Occipital lobe (tissue), 3 donors: ENCODE measurements around the gene COPZ2. TPM values are rescaled to one million over a fixed set of nuclear protein-coding genes. Genes with fewer than 3 reads are reported as not detected.

Experiments
- DNase-seq: peaks from one replicate; lab custom pipeline; 2025; lab: John Stamatoyannopoulos, UW
- small RNA-seq: library from RNA; depleted of rRNA; stranded (forward); fragments of <200 nt; gene quantifications from one replicate; pipeline ENCODE3, GENCODE V24; 2014
- total RNA-seq: library from RNA; depleted of rRNA; stranded (reverse); fragments of >200 nt; gene quantifications from one replicate; pipeline ENCODE4 v1.2.3, GENCODE V29; 2014

COPZ2 gene
- total RNA-seq, 1 donor from 2014 or later: 1.7 TPM

DNA sequence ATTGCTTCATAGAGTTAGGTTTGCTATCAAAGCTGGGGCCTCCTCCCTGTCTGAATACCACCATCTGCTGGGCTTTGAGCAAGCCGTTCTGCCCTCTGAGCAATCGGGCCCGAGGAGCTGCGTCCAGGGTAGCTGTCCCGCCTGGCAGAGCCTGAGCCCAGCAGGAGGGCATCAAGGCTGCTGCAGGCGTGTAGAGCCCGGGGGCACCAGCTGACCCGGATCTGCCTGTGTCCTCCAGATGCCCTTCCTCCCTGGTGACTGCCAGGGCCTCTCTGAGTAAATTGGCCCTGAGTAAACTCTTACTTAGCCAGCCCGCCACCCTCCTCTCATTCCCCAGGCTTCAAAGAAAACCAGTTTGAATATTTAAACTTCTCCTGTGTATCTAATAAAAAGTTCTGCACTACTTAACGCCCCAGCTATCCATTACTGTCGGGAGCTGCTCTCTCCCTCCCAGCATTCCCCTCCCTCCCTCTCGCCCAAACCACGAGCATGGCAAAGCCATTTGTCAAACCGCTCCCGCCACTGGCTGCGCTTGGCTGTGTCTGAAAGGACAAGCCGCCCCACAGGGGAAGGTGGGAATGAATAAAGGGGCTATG, 50.3 kb downstream of the COPZ2 start:
- no peak for DNase-seq

GRCh38 chr17:47986520-47986919, 51.1 kb downstream of the COPZ2 start:
- no peak for DNase-seq

- DNase-seq: no peak
These were observed 53.9 kb downstream of the COPZ2 start for GRCh38 chr17:47983492-47984223.

- no peak for DNase-seq
These were observed 54.8 kb downstream of the COPZ2 start for GRCh38 chr17:47982645-47983390.

DNA sequence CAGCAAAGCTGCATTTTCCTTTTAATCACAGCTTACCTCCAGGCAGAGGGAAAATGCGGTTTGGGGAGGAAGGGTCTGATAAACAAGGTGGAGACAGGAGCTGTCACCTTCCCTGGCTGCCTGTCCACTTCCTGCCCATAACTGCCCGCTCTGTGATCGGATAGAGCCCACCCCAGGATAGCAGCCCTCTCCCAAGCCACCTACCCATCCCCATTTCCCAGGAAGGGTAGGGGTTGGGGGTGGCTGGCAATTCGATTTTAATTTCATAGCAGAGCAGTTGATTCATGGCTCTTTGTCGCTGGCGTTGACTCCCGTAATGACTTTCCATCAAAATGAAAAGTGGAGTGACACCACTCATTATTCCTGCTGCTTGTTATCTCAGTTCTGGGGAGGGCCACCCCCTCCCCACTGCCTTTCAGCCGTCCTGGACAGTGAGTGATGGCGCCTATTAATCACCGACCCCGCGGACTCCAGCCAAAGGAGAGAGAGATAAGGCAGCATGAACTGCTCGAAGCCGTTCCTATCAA, 55.4 kb downstream of the COPZ2 start:
- DNase-seq: no peak

GRCh38 chr17:47981462-47981861, 56.1 kb downstream of the COPZ2 start:
- DNase-seq: no peak

GRCh38 chr17:47980541-47980940, 57.1 kb downstream of the COPZ2 start:
- DNase-seq: no peak

DNA sequence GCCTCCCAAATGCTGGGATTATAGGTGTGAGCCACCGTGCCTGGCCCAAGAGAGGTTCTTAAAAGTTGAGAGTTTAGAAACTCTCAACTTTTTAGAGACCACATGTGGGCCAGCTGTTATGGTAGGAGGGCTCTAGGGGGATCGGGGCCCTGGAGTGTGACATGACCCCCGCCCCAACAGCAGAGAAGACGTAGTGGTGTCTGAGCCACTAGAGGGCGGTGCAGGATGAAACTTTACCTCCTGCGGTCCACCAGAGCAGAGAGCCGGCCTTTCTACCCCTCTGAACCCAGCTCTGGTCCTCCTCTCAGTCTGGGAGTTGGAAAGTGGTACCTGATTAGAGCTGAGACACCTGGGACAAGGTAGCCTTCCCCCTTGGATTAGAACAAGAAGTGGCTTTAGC, 59.3 kb downstream of the COPZ2 start:
- DNase-seq: no peak

Small RNA genes lying within 50 kb of the gene (small RNA-seq; reads per million reads assigned to genes)
- gene AC004477.2: not detected
- gene MIR152: 27.2 reads per million, percentile 94 among the genes with 10 or more reads in this experiment

Other genes with a start within 250 kb of the COPZ2 start
- 4.5 TPM for gene OSBPL7, start 216.0 kb downstream of the COPZ2 start, total RNA-seq
- gene MRPL10, start 206.3 kb downstream of the COPZ2 start, total RNA-seq: 9.7 TPM
- not detected for gene LRRC46, start 206.1 kb downstream of the COPZ2 start, total RNA-seq
- 17.8 TPM for gene SCRN2, start 196.5 kb downstream of the COPZ2 start, total RNA-seq
- gene SP6, start 186.6 kb downstream of the COPZ2 start, total RNA-seq: 0.16 TPM
- gene SP2, start 141.6 kb downstream of the COPZ2 start, total RNA-seq: 0.31 TPM
- gene PNPO, start 96.2 kb downstream of the COPZ2 start, total RNA-seq: 7.5 TPM
- not detected for gene PRR15L, start 79.9 kb downstream of the COPZ2 start, total RNA-seq
- gene CDK5RAP3, start 66.7 kb downstream of the COPZ2 start, total RNA-seq: 61.6 TPM
- gene NFE2L1, start 10.6 kb upstream of the COPZ2 start, total RNA-seq: 28.5 TPM
- gene CBX1, start 63.7 kb upstream of the COPZ2 start, total RNA-seq: 78.6 TPM
- 10.0 TPM for gene SNX11, start 70.0 kb upstream of the COPZ2 start, total RNA-seq